ENCODE results near the gene LY6G5C. TPM values are rescaled to one million over a fixed set of nuclear protein-coding genes. Genes with fewer than 3 reads are reported as not detected.

The LY6G5C gene
- polyA plus RNA-seq, 1 experiment, result 2.0 TPM

GRCh38 chr6:31655349-31656237 is 25.3 kb downstream of the LY6G5C start, which contains the start of gene APOM:
Gene APOM (plus strand): TSS chr6:31655894. CDS start chr6:31655967, 73 bp downstream.
- ChIA-PET POLR2A (interaction anchor here (0.5 kb wide), 1 partner anchor 17 kb away, joined by 6 read pairs; no protein-coding TSS in a partner anchor), CTCF (interaction anchor here (0.6 to 1.9 kb wide), 2 partner anchors 174 to 175 kb away, joined by 4 to 5 read pairs; no protein-coding TSS in a partner anchor)
- no peaks in the 10 kb centered on the region; the same call in 1 of the 2 replicates for H3K9me3 ChIP-seq (ENCODE audit: control insufficient read depth, insufficient read depth, low read length)
- no peak within 1 kb of the TSS for H3K27ac ChIP-seq (ENCODE audit: low read depth, low read length)
- DNase-seq (ENCODE audit: low read depth, low spot score), result no peak
- H3K27me3 ChIP-seq (ENCODE audit: control insufficient read depth, insufficient read depth, low read length), result no peaks in the 10 kb centered on the region
- no peak within 1 kb of the TSS for H3K4me3 ChIP-seq (ENCODE audit: low read depth, low read length)
- no peak for TF ChIP-seq CTCF (IDR thresholded peaks at IDR 0.05; ENCODE audit: low read depth, low read length)

- DNase-seq (ENCODE audit: low read depth, low spot score), result no peak
- Histone ChIP-seq H3K9me3 (ENCODE audit: control insufficient read depth, insufficient read depth, low read length) (no peaks in the 10 kb centered on the region; the same call in 1 of the 2 replicates), H3K27ac (ENCODE audit: low read depth, low read length) (no peak overlapping the region), H3K4me3 (ENCODE audit: low read depth, low read length) (no peak overlapping the region), H3K27me3 (ENCODE audit: control insufficient read depth, insufficient read depth, low read length) (no peaks in the 10 kb centered on the region)
- CTCF ChIA-PET, result interaction anchor here (0.6 to 1.9 kb wide), 2 partner anchors 175 to 176 kb away, joined by 4 to 5 read pairs; no protein-coding TSS in a partner anchor
- POLR2A ChIA-PET, result interaction anchor here (0.5 to 1.0 kb wide), 2 partner anchors 12 to 16 kb away, joined by 6 read pairs; no protein-coding TSS in a partner anchor
- TF ChIP-seq CTCF (IDR thresholded peaks at IDR 0.05; ENCODE audit: low read depth, low read length), result no peak
Measured at GRCh38 chr6:31654574-31655348, 26.1 kb downstream of the LY6G5C start.

- peak overlapping the region; percentile 98 for H3K27ac ChIP-seq (ENCODE audit: low read depth, low read length)
- ChIA-PET CTCF (interaction anchor here (0.5 to 0.8 kb wide), 3 partner anchors 11 to 594 kb away, joined by 3 read pairs; partner anchors contain the start of genes GPANK1 and LY6G5C), POLR2A (interaction anchor here (0.5 to 3.0 kb wide), 11 partner anchors 8 to 319 kb away, joined by 3 to 37 read pairs (median 10); partner anchors contain the start of genes C6orf47, CSNK2B, DXO and GPANK1)
- no peaks in the 10 kb centered on the region; the same call in 1 of the 2 replicates for H3K9me3 ChIP-seq (ENCODE audit: control insufficient read depth, insufficient read depth, low read length)
- no peaks in the 10 kb centered on the region for H3K27me3 ChIP-seq (ENCODE audit: control insufficient read depth, insufficient read depth, low read length)
- no peak for DNase-seq (ENCODE audit: low read depth, low spot score)
- TF ChIP-seq CTCF (IDR thresholded peaks at IDR 0.05; ENCODE audit: low read depth, low read length), result no peak
- H3K4me3 ChIP-seq (ENCODE audit: low read depth, low read length), result peak overlapping the region; percentile 88
Measured at GRCh38 chr6:31652925-31653724, 27.7 kb downstream of the LY6G5C start.

- Histone ChIP-seq H3K4me3 (ENCODE audit: low read depth, low read length) (peak overlapping the region; percentile 88), H3K9me3 (ENCODE audit: control insufficient read depth, insufficient read depth, low read length) (no peaks in the 10 kb centered on the region; the same call in 1 of the 2 replicates), H3K27ac (ENCODE audit: low read depth, low read length) (peak overlapping the region; percentile 98), H3K27me3 (ENCODE audit: control insufficient read depth, insufficient read depth, low read length) (no peaks in the 10 kb centered on the region)
- POLR2A ChIA-PET, result interaction anchor here (1.8 to 3.0 kb wide), 6 partner anchors 9 to 175 kb away, joined by 10 to 37 read pairs (median 12); partner anchors contain the start of genes C6orf47, CSNK2B, GPANK1 and HSPA1B
- CTCF ChIA-PET, result interaction anchor here (1.2 kb wide), 1 partner anchor 12 kb away, joined by 3 read pairs; the partner anchor contains the start of gene GPANK1
- no peak for DNase-seq (ENCODE audit: low read depth, low spot score)
- no peak for TF ChIP-seq CTCF (IDR thresholded peaks at IDR 0.05; ENCODE audit: low read depth, low read length)
Measured at GRCh38 chr6:31651602-31652191, 29.2 kb downstream of the LY6G5C start.
